ENCODE data around the gene PIGBOS1.

DNA sequence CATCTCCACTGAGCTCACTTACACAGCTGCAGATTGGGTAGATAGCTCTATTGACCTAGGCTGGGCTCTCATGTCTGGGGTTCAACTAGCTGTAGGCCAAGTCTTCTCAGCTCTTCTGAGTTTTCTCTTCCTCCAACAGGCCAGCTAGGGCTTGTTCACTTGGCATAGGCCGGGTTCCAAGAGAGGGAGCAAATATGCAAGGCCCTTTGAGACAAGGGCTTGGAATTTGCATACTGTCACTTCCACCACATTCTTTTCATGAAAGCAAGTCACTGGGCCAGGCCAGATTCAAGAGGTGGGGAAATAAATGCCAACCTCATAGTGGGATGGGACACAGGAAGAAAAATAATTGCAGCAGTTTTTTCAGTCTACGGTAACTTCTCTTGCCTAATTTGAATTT, 25.3 kb upstream of the PIGBOS1 start:
- TF ChIP-seq, protein P1, sequence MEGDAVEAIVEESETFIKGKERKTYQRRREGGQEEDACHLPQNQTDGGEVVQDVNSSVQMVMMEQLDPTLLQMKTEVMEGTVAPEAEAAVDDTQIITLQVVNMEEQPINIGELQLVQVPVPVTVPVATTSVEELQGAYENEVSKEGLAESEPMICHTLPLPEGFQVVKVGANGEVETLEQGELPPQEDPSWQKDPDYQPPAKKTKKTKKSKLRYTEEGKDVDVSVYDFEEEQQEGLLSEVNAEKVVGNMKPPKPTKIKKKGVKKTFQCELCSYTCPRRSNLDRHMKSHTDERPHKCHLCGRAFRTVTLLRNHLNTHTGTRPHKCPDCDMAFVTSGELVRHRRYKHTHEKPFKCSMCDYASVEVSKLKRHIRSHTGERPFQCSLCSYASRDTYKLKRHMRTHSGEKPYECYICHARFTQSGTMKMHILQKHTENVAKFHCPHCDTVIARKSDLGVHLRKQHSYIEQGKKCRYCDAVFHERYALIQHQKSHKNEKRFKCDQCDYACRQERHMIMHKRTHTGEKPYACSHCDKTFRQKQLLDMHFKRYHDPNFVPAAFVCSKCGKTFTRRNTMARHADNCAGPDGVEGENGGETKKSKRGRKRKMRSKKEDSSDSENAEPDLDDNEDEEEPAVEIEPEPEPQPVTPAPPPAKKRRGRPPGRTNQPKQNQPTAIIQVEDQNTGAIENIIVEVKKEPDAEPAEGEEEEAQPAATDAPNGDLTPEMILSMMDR (conservative IDR thresholded peaks at IDR 0.05; ENCODE audit: low read depth, low read length): no peak
- no peak for TF ChIP-seq EZH2phosphoT487 (IDR thresholded peaks at IDR 0.05; ENCODE audit: borderline replicate concordance, low read length)
- no peak for TF ChIP-seq EZH2 (IDR thresholded peaks at IDR 0.05; ENCODE audit: low read length, unreplicated experiment)
